CD4-positive, alpha-beta T cell treated with Interleukin-2 at 100 ng/mL for 4 hours (primary cell): ENCODE results near the gene TTF2.
A peak's percentile ranks its signal among the peaks of the same experiment; 100 is the strongest.

Source experiments
- DNase-seq: peaks from one replicate; pipeline ENCODE4 v3.0.0-alpha.2; 2020; ENCODE audit warnings: low spot score

The TTF2 gene

GRCh38 chr1:117059678-117060440, at the start of gene TTF2:
Gene TTF2 (plus strand): TSS chr1:117060326. CDS start chr1:117060347, 21 bp downstream.
- DNase-seq = peak; percentile 98

- DNase-seq = no peak
Measured at GRCh38 chr1:117011334-117011733, 48.8 kb upstream of the TTF2 start.

- DNase-seq = no peak
Measured at GRCh38 chr1:117013309-117013858, 46.7 kb upstream of the TTF2 start.

GRCh38 chr1:117014209-117014608, 45.9 kb upstream of the TTF2 start:
- no peak for DNase-seq

GRCh38 chr1:117015724-117016123, 44.4 kb upstream of the TTF2 start:
- DNase-seq = no peak

GRCh38 chr1:117017062-117017461, 43.1 kb upstream of the TTF2 start:
- DNase-seq = no peak

GRCh38 chr1:117017648-117018047, 42.5 kb upstream of the TTF2 start:
- DNase-seq = no peak

GRCh38 chr1:117020526-117021156, 39.5 kb upstream of the TTF2 start:
- DNase-seq = no peak

GRCh38 chr1:117022114-117022513, 38.0 kb upstream of the TTF2 start:
- DNase-seq = no peak

GRCh38 chr1:117025568-117025967, 34.6 kb upstream of the TTF2 start:
- DNase-seq = no peak

- no peak for DNase-seq
Measured at GRCh38 chr1:117026361-117026760, 33.8 kb upstream of the TTF2 start.

GRCh38 chr1:117029685-117030084, 30.4 kb upstream of the TTF2 start:
- no peak for DNase-seq

- no peak for DNase-seq
Measured at GRCh38 chr1:117030271-117030877, 29.8 kb upstream of the TTF2 start.

GRCh38 chr1:117032266-117032665, 27.9 kb upstream of the TTF2 start:
- no peak for DNase-seq

- DNase-seq = no peak
Measured at GRCh38 chr1:117032681-117033539, 27.2 kb upstream of the TTF2 start.

GRCh38 chr1:117033772-117034171, 26.4 kb upstream of the TTF2 start:
- DNase-seq = no peak

- no peak for DNase-seq
Measured at GRCh38 chr1:117034791-117035290, 25.3 kb upstream of the TTF2 start.

- no peak for DNase-seq
Measured at GRCh38 chr1:117036018-117036461, 24.1 kb upstream of the TTF2 start.

- no peak for DNase-seq
Measured at GRCh38 chr1:117037802-117038201, 22.3 kb upstream of the TTF2 start.

- DNase-seq = no peak
Measured at GRCh38 chr1:117038236-117038635, 21.9 kb upstream of the TTF2 start.

- DNase-seq = no peak
Measured at GRCh38 chr1:117044217-117044616, 15.9 kb upstream of the TTF2 start.

GRCh38 chr1:117045644-117046043, 14.5 kb upstream of the TTF2 start:
- no peak for DNase-seq
